SU-DHL-6 (cell line): Measurements from ENCODE around the gene NUP98.

Experiments
- H2AFZ ChIP-seq: fragments of 200-600 bp; sonication (generic); 2 replicates; pipeline ENCODE4 v1.6.1; 2014; ENCODE audit warnings: low read depth, mild to moderate bottlenecking, moderate library complexity, mixed read lengths, antibody characterized with exemption, low read length; ENCODE audit not compliant: severe bottlenecking
- H3F3A ChIP-seq: fragments of 200-600 bp; shearing (Covaris generic); 2 replicates; pipeline ENCODE4 v1.6.0; 2016; ENCODE audit warnings: antibody characterized with exemption, mild to moderate bottlenecking; ENCODE audit not compliant: insufficient read depth
- H3K27ac ChIP-seq: fragments of 200-600 bp; sonication (generic); 2 replicates; pipeline ENCODE4 v1.5.1; 2016; ENCODE audit warnings: low read depth, mild to moderate bottlenecking, low read length, moderate library complexity, mixed read lengths
- H3K27me3 ChIP-seq: fragments of 200-600 bp; sonication (generic), shearing (Covaris generic); 2 replicates; pipeline ENCODE4 v1.6.0; 2014; ENCODE audit warnings: mild to moderate bottlenecking, low read length
- H3K36me3 ChIP-seq: fragments of 200-600 bp; sonication (generic); 2 replicates; pipeline ENCODE4 v1.6.1; 2014; ENCODE audit warnings: mild to moderate bottlenecking, low read length, mixed read lengths
- H3K4me2 ChIP-seq: fragments of 300-600, 200-600 bp; shearing (Covaris generic), sonication (generic); 2 replicates; pipeline ENCODE4 v1.6.0; 2014; ENCODE audit warnings: low read length, low read depth, mild to moderate bottlenecking; ENCODE audit not compliant: poor library complexity, severe bottlenecking
- H3K4me3 ChIP-seq: fragments of 200-600 bp; sonication (generic); 2 replicates; pipeline ENCODE4 v1.5.1; 2014; ENCODE audit warnings: antibody characterized with exemption, low read length, mild to moderate bottlenecking, mixed read lengths; ENCODE audit not compliant: insufficient read depth, poor library complexity, severe bottlenecking
- H3K79me2 ChIP-seq: fragments of 200-600 bp; sonication (generic); 2 replicates; pipeline ENCODE4 v1.6.1; 2014; ENCODE audit warnings: mild to moderate bottlenecking, low read length, moderate library complexity; ENCODE audit not compliant: insufficient read depth
- H3K9ac ChIP-seq: fragments of 200-600 bp; sonication (generic); 2 replicates; pipeline ENCODE4 v1.7.0; 2014; ENCODE audit warnings: mild to moderate bottlenecking, low read length
- H3K9me2 ChIP-seq: fragments of 200-600 bp; sonication (generic); replicated peaks from 2 replicates; pipeline ENCODE4 v1.6.1; 2014; ENCODE audit warnings: low read length; ENCODE audit not compliant: insufficient read depth
- H3K9me3 ChIP-seq: fragments of 200-600 bp; sonication (generic); 2 replicates; pipeline ENCODE4 v1.6.1; 2014; ENCODE audit warnings: low read length, mixed read lengths; ENCODE audit not compliant: insufficient read depth
- H4K20me1 ChIP-seq: fragments of 200-600 bp; sonication (generic); 2 replicates; pipeline ENCODE4 v1.6.1; 2014; ENCODE audit warnings: low read depth, mild to moderate bottlenecking, antibody characterized with exemption, low read length, moderate library complexity, mixed read lengths
- EZH2phosphoT487 ChIP-seq: fragments of 200-600 bp; sonication (generic), shearing (Covaris generic); conservative IDR thresholded peaks from 2 replicates; pipeline ENCODE4 v1.6.1; 2018; ENCODE audit warnings: mild to moderate bottlenecking, antibody characterized with exemption, low read length, moderate library complexity, mixed read lengths
- TF ChIP-seq, protein P1 (sequence below): fragments of 200-600 bp; sonication (generic); IDR thresholded peaks from one replicate; pipeline ENCODE4 v1.5.1; 2017; ENCODE audit warnings: antibody characterized with exemption, mild to moderate bottlenecking, low read length, moderate library complexity; ENCODE audit not compliant: insufficient read depth, poor library complexity, severe bottlenecking

NUP98 gene

DNA sequence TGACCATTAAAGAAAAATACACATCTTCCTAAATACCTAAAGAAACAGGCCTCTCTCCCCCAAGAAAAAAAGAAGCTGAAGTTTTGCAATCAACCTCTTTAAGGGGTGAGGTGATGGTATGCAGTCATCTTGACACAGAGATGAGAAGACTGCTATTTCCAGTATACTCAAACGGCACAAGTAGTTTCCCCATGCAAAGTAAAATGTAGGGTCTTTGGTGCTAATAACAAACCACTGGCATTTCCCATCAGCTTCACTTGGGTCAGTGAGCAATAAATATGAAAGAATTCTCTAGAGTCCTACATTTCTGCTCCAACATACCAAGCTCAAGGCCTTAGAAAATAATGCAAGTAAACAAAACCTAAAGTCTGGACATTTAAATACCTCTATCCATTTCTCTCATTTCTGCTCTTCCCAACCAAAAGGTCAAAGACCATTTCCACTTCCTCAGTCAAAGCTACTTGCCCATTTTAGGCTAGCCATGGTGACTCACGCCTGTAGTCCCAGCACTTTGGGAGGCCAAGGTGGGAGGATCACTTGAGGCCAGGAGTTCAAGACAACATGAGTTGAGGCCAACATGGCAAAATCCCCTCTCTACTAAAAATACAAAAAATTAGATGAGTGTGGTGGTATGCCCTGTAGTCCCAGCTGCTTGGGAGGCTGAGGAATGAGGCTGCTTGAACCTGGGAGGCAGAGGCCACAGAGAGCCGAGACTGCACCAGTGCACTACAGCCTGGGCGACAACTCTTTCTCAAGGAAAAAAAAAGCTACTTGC, 86.7 kb downstream of the NUP98 start:
- H2AFZ ChIP-seq: no peak overlapping the region
- H3K4me3 ChIP-seq: no peak overlapping the region
- no peak overlapping the region for H3K27ac ChIP-seq
- no peaks in the 10 kb centered on the region for H4K20me1 ChIP-seq
- TF ChIP-seq, protein P1, sequence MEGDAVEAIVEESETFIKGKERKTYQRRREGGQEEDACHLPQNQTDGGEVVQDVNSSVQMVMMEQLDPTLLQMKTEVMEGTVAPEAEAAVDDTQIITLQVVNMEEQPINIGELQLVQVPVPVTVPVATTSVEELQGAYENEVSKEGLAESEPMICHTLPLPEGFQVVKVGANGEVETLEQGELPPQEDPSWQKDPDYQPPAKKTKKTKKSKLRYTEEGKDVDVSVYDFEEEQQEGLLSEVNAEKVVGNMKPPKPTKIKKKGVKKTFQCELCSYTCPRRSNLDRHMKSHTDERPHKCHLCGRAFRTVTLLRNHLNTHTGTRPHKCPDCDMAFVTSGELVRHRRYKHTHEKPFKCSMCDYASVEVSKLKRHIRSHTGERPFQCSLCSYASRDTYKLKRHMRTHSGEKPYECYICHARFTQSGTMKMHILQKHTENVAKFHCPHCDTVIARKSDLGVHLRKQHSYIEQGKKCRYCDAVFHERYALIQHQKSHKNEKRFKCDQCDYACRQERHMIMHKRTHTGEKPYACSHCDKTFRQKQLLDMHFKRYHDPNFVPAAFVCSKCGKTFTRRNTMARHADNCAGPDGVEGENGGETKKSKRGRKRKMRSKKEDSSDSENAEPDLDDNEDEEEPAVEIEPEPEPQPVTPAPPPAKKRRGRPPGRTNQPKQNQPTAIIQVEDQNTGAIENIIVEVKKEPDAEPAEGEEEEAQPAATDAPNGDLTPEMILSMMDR: no peak
- no peak for TF ChIP-seq EZH2phosphoT487
- H3K9me3 ChIP-seq: no peaks in the 10 kb centered on the region
- no peaks in the 10 kb centered on the region for H3K79me2 ChIP-seq
- peaks cover 68% of the 10 kb centered on the region for H3K36me3 ChIP-seq
- H3K4me2 ChIP-seq: no peak overlapping the region
- no peaks in the 10 kb centered on the region for H3K9me2 ChIP-seq
- no peaks in the 10 kb centered on the region for H3K27me3 ChIP-seq
- H3F3A ChIP-seq: peaks cover 9% of the 10 kb centered on the region; the same call in 1 of the 2 replicates
- H3K9ac ChIP-seq: no peak overlapping the region

DNA sequence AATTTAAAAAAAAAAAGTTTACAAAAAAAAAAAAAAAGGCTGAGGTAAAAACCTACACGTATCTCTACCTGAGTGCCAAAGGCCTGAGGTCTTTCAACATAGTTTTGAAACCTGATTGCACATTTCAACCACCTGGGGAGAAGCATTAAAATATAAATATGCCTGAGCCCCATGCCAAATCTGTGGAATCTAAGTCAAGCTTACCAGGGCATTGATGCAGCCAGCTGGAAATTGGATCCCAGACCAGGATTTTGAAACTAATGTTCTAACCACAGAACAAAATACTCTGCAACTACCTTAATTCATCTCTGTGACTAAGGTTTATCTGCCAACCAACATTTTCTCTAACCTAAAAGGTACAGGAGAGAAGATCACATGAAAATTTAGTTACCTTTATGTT, 87.4 kb downstream of the NUP98 start:
- Histone ChIP-seq H2AFZ (no peak overlapping the region), H3K9me2 (no peaks in the 10 kb centered on the region), H3K4me2 (no peak overlapping the region), H3K9ac (no peak overlapping the region), H4K20me1 (no peaks in the 10 kb centered on the region), H3K9me3 (no peaks in the 10 kb centered on the region), H3F3A (peaks cover 9% of the 10 kb centered on the region; the same call in 1 of the 2 replicates), H3K4me3 (no peak overlapping the region), H3K27ac (no peak overlapping the region), H3K79me2 (no peaks in the 10 kb centered on the region), H3K27me3 (no peaks in the 10 kb centered on the region), H3K36me3 (peaks cover 75% of the 10 kb centered on the region)
- TF ChIP-seq, protein P1: no peak
- TF ChIP-seq EZH2phosphoT487: no peak

DNA sequence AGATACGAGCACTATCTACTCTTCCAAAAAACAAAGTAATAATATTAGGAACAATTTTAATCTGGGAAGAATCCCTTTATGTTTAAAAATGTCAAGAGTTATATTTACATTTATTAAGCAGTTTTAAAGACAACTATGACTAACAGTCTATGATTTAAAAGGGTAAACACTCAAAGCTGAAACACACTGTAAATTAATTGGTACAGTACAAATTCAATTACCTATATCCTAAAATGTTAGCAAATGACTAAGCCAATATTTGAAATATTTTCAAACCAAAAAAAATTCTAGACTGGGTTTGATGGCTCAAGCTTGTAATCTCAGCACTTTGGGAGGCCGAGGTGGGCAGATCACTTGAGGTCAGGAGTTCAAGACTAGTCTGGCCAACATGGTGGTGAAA, 90.2 kb downstream of the NUP98 start:
- Histone ChIP-seq H3K27ac (no peak overlapping the region), H3K9me2 (no peaks in the 10 kb centered on the region), H3K4me3 (no peak overlapping the region), H3K79me2 (peaks cover 9% of the 10 kb centered on the region; the same call in 1 of the 2 replicates), H3K9ac (no peak overlapping the region), H3K4me2 (no peak overlapping the region), H4K20me1 (no peaks in the 10 kb centered on the region), H3K36me3 (peaks cover 76% of the 10 kb centered on the region), H3K9me3 (no peaks in the 10 kb centered on the region), H2AFZ (no peak overlapping the region), H3K27me3 (no peaks in the 10 kb centered on the region), H3F3A (0 out of 2 replicates have a peak, but pooled peaks cover 14% of the 10 kb centered on the region)
- TF ChIP-seq, protein P1: no peak
- no peak for TF ChIP-seq EZH2phosphoT487
